Measurements from ENCODE around the gene SELENOO. TPM values are rescaled to one million over a fixed set of nuclear protein-coding genes. Genes with fewer than 3 reads are reported as not detected.

Gene SELENOO
- total RNA-seq, 1 experiment from 2014 or later = 32.8 TPM

DNA sequence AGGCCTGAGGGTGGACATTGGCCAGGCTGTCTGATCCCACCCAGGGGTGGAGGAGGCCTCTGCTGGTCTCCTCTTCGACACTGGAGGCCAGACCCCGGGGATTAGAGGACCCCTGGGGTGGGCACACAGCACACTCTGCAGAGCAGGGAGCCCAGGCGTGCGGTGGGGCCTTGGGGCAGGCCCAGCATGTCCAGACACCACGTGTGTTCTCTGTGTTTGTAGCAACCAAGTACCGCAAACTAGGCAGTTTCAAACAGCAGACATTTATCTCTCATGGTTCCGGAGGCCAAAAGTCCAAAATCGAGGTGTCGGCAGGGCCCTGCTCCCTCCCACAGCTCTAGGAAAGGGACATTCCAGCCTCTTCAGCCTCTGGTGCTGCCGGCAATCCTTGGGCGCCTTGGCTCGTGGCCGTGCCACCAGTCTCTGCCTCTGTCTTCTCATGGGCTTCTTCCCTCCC lies 28.8 kb upstream of the SELENOO start:
- Histone ChIP-seq H3K4me1 (ENCODE audit: insufficient read depth, low read length) (no peaks in the 10 kb centered on the region), H3K9me2 (replicated peaks; ENCODE audit: low read length) (no peaks in the 10 kb centered on the region), H4K20me1 (ENCODE audit: low read length) (no peaks in the 10 kb centered on the region), H3K79me2 (ENCODE audit: low read length) (no peaks in the 10 kb centered on the region; the same call in 1 of the 2 replicates), H3K36me3 (ENCODE audit: low read depth, low read length) (no peaks in the 10 kb centered on the region), H3K4me2 (ENCODE audit: low read length) (no peak overlapping the region; the same call in 1 of the 2 replicates), H3K27me3 (ENCODE audit: low read length) (no peaks in the 10 kb centered on the region), H3K9ac (ENCODE audit: low read length) (no peak overlapping the region), H3K4me3 (ENCODE audit: low read length) (no peak overlapping the region), H3K9me3 (ENCODE audit: low read length) (no peaks in the 10 kb centered on the region), H3F3A (ENCODE audit: low read length, unreplicated experiment) (no peaks in the 10 kb centered on the region), H3K27ac (ENCODE audit: low read length) (no peak overlapping the region), H2AFZ (ENCODE audit: low read length) (no peak overlapping the region)
- intact Hi-C loops (cut with micrococcal nuclease) = no loop called here
- ChIA-PET CTCF (no interaction called here), POLR2A (ENCODE audit: unreplicated experiment) (no interaction called here)
- ATAC-seq = no peak
- TF ChIP-seq EZH2 (IDR thresholded peaks at IDR 0.05; ENCODE audit: low read length, unreplicated experiment) (no peak), EZH2phosphoT487 (IDR thresholded peaks at IDR 0.05; ENCODE audit: borderline replicate concordance, low read length) (no peak)
- TF ChIP-seq, protein P1, sequence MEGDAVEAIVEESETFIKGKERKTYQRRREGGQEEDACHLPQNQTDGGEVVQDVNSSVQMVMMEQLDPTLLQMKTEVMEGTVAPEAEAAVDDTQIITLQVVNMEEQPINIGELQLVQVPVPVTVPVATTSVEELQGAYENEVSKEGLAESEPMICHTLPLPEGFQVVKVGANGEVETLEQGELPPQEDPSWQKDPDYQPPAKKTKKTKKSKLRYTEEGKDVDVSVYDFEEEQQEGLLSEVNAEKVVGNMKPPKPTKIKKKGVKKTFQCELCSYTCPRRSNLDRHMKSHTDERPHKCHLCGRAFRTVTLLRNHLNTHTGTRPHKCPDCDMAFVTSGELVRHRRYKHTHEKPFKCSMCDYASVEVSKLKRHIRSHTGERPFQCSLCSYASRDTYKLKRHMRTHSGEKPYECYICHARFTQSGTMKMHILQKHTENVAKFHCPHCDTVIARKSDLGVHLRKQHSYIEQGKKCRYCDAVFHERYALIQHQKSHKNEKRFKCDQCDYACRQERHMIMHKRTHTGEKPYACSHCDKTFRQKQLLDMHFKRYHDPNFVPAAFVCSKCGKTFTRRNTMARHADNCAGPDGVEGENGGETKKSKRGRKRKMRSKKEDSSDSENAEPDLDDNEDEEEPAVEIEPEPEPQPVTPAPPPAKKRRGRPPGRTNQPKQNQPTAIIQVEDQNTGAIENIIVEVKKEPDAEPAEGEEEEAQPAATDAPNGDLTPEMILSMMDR (conservative IDR thresholded peaks at IDR 0.05; ENCODE audit: low read depth, low read length) = no peak
- BruUV-seq (replicated peaks) = no TSS peak
- DNase-seq = no peak

DNA sequence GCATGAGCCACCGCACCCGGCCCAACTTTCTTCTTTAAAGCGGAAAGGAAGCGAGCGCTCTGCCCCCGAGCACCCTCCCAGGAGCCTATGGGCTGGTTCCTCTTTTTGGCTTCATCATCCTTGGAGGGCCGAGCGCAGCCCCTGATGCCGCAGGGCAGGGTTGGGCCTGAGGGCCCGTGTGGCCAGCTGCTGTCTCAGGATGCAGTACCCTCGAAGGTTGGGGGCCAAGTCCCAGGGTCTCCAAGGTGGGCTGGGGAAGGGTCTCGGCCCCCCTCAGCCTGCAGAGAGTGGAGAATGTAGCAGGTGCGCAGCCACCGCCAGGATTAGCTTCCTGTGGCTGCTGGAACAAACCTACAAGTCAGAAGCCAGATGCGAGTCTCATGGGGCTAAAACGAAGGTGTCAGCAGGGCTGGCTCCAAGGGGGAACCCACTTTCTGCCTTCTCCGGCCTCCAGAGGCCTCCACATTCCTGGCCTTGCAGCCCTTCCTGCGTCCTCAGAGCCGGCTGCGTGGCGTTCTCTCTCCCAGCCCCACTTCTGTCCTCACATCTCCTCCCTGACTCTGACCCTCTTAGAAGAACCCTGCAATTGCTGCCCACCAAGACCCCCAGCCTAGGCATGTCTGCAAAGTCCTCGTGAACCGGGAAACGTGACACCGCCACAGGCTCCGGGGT lies 27.4 kb upstream of the SELENOO start:
- H3K9me2 ChIP-seq (replicated peaks; ENCODE audit: low read length) = no peaks in the 10 kb centered on the region
- ATAC-seq (no peak), DNase-seq (no peak)
- H2AFZ ChIP-seq (ENCODE audit: low read length) = no peak overlapping the region
- intact Hi-C loops (cut with micrococcal nuclease) = no loop called here
- H3K4me1 ChIP-seq (ENCODE audit: insufficient read depth, low read length) = no peaks in the 10 kb centered on the region
- no peak overlapping the region for H3K27ac ChIP-seq (ENCODE audit: low read length)
- no peaks in the 10 kb centered on the region for H3K36me3 ChIP-seq (ENCODE audit: low read depth, low read length)
- no peaks in the 10 kb centered on the region for H3K27me3 ChIP-seq (ENCODE audit: low read length)
- no peak overlapping the region for H3K4me2 ChIP-seq (ENCODE audit: low read length)
- no peaks in the 10 kb centered on the region for H3K9me3 ChIP-seq (ENCODE audit: low read length)
- no peaks in the 10 kb centered on the region for H4K20me1 ChIP-seq (ENCODE audit: low read length)
- ChIA-PET POLR2A (ENCODE audit: unreplicated experiment) (no interaction called here), CTCF (no interaction called here)
- no peak overlapping the region for H3K9ac ChIP-seq (ENCODE audit: low read length)
- H3F3A ChIP-seq (ENCODE audit: low read length, unreplicated experiment) = no peaks in the 10 kb centered on the region
- BruUV-seq (replicated peaks) = no TSS peak
- H3K4me3 ChIP-seq (ENCODE audit: low read length) = no peak overlapping the region
- no peaks in the 10 kb centered on the region; the same call in 1 of the 2 replicates for H3K79me2 ChIP-seq (ENCODE audit: low read length)
- no peak for TF ChIP-seq EZH2 (IDR thresholded peaks at IDR 0.05; ENCODE audit: low read length, unreplicated experiment)
- TF ChIP-seq, protein P1 (conservative IDR thresholded peaks at IDR 0.05; ENCODE audit: low read depth, low read length) = no peak
- TF ChIP-seq EZH2phosphoT487 (IDR thresholded peaks at IDR 0.05; ENCODE audit: borderline replicate concordance, low read length) = no peak

DNA sequence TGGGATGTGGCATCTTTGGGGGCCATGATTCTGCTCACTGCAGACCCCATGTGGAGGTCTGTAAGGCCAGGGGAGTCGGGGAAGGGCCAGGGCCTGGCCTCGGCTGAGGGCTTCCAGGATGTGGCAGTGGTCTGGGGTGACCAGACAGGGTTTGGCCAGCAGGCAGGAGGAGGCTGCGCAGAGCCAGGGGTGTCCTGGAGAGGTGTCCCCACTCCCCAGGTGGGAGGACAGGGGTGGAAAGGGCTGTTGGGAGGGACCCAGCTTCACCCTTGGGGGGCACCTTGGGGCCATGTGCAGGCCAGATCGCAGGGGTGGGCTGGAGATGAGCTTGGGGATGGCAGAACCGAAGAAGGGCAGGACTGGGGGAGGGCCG lies 26.8 kb upstream of the SELENOO start:
- intact Hi-C loops (cut with micrococcal nuclease) = no loop called here
- H3K27ac ChIP-seq (ENCODE audit: low read length) = no peak overlapping the region
- no peaks in the 10 kb centered on the region for H3K27me3 ChIP-seq (ENCODE audit: low read length)
- no peaks in the 10 kb centered on the region for H3K36me3 ChIP-seq (ENCODE audit: low read depth, low read length)
- no peak overlapping the region for H3K9ac ChIP-seq (ENCODE audit: low read length)
- ChIA-PET POLR2A (ENCODE audit: unreplicated experiment) (no interaction called here), CTCF (no interaction called here)
- H3K4me3 ChIP-seq (ENCODE audit: low read length) = no peak overlapping the region
- no peak overlapping the region for H2AFZ ChIP-seq (ENCODE audit: low read length)
- TF ChIP-seq EZH2 (IDR thresholded peaks at IDR 0.05; ENCODE audit: low read length, unreplicated experiment) (no peak), EZH2phosphoT487 (IDR thresholded peaks at IDR 0.05; ENCODE audit: borderline replicate concordance, low read length) (no peak)
- TF ChIP-seq, protein P1 (conservative IDR thresholded peaks at IDR 0.05; ENCODE audit: low read depth, low read length) = no peak
- H3K79me2 ChIP-seq (ENCODE audit: low read length) = no peaks in the 10 kb centered on the region; the same call in 1 of the 2 replicates
- no peaks in the 10 kb centered on the region for H3K9me3 ChIP-seq (ENCODE audit: low read length)
- no TSS peak for BruUV-seq (replicated peaks)
- no peaks in the 10 kb centered on the region for H3K4me1 ChIP-seq (ENCODE audit: insufficient read depth, low read length)
- H3K4me2 ChIP-seq (ENCODE audit: low read length) = no peak overlapping the region
- no peaks in the 10 kb centered on the region for H3F3A ChIP-seq (ENCODE audit: low read length, unreplicated experiment)
- H4K20me1 ChIP-seq (ENCODE audit: low read length) = no peaks in the 10 kb centered on the region
- ATAC-seq = no peak
- no peaks in the 10 kb centered on the region for H3K9me2 ChIP-seq (replicated peaks; ENCODE audit: low read length)
- DNase-seq = no peak

Data from PC-3 (cell line).